ENCODE measurements around the gene REX1BD.
A peak's percentile ranks its signal among the peaks of the same experiment; 100 is the strongest.

The REX1BD gene

DNA sequence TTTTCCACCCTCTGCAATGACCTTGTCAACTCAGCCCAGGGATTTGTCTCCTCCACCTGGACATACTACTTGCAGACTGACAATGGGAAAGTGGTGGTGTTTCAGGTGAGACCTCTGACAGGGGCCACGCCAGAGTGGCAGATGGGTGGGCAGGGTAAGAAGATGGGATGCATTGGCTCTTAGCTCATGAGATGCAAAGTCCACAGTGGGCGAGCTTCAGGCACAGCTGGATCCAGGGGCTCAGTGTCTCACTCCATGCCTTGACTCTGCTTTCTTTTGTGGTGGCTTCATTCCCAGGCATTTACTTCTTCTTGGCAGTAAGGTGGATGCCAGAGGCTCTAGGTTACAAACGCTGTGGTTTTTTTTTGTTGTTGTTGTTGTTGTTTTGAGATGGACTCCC lies 27.4 kb downstream of the REX1BD start:
- DNase-seq (ENCODE audit: low read depth), result no peak

DNA sequence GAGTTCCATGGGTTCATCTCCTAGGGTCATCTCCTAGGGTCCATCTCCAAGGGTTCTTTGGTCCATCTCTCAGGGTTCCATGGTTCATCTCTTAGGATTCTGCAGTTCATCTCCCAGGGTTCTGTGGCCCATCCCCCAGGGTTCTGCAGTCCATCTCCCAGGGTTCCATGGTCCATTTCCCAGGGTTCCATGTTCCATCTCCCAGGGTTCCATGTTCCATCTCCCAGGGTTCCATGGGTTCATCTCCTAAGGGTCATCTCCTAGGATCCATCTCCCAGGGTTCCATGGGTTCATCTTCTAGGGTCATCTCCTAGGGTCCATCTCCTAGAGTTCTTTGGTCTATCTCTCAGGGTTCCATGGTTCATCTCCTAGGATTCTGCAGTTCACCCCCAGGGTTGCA lies 29.0 kb downstream of the REX1BD start:
- no peak for DNase-seq (ENCODE audit: low read depth)

DNA sequence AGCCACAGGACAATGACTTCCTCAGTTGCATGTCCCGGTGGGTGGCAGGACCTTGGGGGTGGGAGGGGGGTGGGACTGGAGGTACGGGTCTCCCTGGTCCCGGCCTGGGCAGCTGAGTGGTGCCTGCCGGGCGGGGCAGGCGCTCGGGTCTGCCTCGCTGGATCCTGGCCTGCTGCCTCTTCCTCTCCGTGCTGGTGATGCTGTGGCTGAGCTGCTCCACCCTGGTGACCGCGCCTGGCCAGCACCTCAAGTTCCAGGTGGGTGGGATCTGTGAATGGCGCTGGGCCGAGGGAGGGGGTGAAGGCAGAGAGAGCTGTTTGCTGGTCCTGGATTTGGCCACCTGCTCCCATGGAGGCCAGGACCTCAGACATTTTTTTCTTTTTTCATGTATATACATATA lies 29.6 kb downstream of the REX1BD start:
- DNase-seq (ENCODE audit: low read depth), result no peak

DNA sequence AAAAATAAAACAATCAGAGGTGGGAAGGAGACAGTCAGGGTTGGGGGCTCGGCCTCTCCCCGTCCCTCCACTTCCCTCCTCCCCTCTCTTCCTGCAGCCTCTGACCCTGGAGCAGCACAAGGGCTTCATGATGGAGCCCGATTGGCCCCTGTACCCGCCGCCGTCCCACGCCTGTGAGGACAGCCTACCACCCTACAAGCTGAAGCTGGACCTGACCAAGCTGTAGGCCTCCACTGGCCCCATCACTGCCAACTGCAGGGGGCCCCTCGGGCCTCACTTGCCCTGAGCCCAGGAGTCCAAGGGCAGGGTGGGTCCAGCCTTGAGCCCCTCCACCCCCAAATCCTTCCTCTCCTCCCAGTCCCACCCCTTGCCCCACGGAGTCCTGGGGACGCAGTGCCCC lies 31.7 kb downstream of the REX1BD start:
- DNase-seq (ENCODE audit: low read depth), result no peak

DNA sequence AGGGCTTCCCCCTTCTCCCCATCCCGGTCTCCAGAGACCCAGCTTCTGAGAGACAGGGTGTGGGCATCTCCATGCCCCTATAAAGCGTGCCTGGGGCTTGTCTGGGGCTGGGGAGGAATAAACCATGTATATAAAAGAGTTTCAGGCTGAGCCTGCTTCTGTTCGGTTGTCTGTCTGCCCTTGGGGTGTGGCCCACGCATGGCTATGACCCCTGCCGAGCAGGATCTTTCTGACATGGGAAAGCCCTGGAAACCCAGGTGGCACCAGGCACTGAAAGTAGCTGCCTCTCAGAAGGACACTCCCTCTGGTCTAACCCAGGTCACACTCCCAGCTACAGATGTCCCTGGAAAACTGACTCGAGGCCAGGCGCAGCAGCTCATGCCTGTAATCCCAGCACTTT lies 32.3 kb downstream of the REX1BD start:
- no peak for DNase-seq (ENCODE audit: low read depth)

DNA sequence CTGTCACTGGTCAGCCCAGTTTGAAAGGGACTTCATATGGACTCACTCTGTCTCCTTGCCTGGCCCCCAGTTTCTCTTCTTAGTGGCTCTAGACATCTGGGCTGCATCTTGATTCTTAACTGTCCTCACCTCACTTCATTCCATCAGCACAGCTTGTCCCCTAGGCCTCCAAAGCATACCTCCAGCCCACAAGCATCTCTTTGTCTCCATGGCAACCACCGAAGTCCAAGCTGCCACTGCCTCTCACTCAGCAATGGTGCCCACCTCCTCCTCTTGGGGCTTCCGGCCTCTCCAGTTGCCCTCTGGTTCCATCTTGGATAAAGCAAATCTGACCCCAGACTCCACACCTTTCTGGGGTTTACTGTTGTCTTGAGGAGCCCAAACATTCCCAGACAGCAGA lies 38.3 kb downstream of the REX1BD start:
- peak; percentile 29 for DNase-seq (ENCODE audit: low read depth)

DNA sequence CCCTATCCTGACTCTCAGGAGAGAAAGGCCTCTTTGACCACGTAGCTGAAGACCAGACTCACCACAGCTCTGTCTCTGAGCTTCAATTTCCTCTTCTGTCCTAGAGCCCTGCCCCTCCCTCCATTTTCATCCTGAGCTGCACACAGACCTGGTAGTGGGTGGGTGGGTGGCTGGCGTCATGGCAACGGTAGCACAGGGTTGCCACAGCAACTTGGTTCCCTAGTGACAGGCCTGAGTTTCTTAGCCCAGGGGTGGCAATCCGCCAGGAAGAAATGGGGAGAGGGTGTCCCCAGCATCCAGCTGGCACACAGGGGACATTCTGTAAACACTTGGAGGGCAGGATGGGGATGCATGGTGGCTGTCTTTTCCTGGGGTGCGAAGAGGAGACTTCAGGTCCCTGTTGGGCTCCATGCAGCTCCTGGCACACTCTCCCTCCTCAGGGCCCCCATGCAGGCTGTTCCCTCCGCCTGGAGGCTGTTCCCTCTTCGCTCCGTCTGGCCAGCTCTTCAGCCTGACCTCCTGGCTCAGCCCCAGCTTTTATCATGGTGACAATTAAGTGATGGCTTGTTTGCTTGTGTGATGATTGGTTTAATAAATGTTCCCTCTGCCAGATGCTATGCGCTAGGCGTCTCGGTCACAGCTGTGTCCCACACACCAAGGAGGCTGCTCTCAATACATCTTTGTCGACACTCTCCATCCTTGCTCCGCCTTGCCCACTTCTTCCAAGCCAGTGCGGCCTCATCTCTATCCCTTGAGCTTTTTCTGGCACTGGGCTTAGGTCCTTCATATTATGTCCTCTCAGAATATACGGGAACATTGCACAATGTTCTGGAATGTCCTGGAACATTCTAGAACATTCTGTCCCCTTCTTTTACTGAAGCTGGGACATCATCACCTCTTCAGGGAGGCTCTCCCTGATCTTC lies 40.8 kb downstream of the REX1BD start:
- DNase-seq (ENCODE audit: low read depth), result no peak

DNA sequence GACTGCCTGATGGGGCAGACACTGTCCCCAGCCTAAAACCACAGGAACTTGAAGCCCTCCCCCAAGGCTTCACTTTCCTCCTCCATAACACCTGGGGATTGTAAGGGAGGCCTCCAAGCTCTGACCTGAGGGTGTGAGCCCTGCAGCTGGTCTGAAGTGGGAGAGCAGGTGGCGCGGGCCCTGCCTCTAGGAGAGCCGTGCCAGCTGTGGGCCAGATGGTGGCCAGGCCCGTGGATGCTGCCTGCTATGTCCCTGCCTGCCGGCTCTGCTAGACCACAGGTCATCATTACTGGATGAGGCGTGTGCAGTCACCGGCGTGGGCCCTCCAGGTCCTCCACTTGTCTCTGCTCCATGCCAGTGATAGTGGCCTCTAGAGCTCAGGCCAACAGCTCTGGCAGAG lies 44.7 kb downstream of the REX1BD start:
- DNase-seq (ENCODE audit: low read depth), result no peak

DNA sequence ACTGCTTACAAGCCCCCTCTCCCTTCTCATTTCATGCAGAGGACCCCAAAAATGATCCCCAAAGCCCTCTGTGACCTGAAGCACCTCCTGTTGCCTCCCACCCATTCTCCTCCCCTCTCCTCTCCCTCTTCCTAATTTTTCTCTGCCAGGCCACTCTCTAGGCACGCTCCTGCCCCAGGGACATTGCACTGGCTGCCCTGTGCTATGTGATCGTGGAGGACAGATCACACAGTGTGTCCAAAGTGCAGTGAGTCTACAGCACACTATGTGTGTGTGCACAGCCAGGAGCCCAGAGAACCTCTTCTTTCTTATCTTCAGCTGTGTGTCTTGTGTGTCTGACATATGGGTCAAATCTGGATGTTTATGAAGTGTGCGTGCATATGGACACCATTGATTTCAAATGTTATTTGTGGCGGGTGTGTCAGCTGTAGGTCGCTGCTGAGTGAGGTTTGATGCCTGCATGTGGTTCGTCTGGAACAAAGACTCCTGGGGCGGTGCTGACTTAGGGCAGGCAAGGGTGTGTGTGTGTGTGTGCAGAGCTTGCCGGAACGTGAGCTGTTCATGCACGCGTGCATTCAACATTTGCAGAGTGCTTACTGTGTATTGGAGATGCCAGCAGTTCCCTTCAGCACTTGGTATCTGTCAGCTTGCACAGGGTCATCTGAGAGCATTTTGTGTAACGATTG lies 46.2 kb downstream of the REX1BD start:
- DNase-seq (ENCODE audit: low read depth), result peak; percentile 34

DNA sequence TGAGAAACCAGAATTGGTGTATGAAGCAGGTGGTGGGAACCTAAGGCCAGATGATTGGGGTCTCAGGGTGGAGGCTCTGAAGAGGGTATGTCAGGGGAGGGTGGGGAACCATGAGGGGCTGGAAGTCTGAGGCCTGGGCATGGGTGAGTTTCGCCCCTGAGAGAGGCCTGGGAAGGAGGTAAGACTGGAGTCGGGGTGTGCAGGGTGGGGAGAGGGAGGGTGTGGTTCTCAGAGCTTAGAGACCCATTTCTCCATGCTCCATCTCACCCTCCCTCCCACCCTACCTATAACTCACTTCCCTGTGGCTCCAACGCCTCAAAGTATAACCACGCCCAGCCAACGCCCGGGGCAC lies 47.2 kb downstream of the REX1BD start:
- no peak for DNase-seq (ENCODE audit: low read depth)

DNA sequence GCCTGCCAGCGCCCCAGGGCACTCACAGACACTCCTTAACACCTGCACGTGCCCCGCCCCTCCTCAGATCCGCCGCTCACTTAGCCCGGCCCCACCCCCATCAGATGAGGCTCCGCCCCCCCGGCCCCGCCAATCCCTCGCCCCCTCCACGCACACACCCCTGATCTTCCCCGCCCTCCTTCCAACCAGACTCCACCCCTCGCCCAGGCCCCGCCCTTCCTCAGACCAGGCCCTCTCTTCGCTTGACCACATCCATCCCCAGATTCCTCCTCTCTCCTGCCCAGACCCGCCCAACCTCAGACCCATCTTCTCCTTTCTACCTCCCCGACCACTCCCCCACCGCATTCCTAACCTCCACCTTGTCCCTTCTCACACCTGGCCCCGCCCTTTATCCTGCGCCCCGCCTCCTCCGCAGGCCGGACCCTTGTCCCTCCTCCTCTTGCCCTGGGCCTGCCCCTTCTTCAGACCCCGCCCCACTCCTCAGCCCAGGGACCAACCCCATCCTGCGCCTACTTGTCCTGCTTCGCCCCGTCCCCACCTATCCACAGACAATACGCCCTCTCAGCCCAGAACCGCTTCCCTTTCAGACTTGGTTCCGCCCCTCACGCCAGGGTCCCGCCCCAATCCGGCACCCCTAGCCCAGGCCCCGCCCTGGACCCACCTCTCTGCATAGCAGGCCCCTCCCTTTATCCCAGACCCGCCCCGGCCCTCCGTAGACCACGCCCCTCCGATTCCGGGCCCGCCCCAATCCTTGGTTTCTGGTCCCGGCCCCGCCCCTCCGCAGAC lies 47.8 kb downstream of the REX1BD start:
- DNase-seq (ENCODE audit: low read depth), result peak; percentile 95

DNA sequence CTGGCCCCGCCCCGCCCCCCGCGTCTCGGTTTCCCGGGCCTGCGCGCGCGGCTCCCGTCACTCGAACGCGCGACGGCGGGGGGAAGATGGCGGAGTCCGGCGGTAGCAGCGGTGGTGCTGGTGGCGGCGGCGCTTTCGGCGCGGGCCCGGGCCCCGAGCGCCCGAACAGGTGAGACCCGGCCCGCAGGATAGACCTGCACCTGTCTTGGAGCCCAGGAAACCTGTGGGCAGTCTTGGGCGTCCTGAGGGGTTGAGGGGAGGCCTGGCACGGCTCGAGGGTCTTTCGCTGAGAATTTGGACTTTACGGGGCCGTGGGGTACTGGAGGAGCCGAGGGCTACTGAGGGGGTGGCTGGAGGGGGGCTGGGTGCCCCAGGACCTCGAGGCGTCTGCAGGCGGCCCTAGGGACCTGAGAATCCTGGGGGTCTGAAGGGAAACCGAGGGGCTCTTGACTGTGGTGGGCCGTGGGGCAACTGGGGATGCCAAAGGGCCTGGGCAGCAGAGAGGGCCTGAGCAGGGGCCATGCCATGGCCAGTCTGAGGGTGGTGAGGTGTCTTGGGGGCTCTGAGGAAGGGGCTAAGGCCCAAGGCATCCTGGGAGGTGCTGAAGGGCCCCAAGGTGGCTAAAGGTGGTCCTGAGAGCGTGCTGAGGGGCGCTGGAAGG lies 48.5 kb downstream of the REX1BD start, which contains the start of gene KLHL26:
KLHL26 (plus strand) TSS at position 60 of the 661 bp plus-strand sequence; CDS start at position 87, 27 bp downstream.
- no peak for DNase-seq (ENCODE audit: low read depth)

DNA sequence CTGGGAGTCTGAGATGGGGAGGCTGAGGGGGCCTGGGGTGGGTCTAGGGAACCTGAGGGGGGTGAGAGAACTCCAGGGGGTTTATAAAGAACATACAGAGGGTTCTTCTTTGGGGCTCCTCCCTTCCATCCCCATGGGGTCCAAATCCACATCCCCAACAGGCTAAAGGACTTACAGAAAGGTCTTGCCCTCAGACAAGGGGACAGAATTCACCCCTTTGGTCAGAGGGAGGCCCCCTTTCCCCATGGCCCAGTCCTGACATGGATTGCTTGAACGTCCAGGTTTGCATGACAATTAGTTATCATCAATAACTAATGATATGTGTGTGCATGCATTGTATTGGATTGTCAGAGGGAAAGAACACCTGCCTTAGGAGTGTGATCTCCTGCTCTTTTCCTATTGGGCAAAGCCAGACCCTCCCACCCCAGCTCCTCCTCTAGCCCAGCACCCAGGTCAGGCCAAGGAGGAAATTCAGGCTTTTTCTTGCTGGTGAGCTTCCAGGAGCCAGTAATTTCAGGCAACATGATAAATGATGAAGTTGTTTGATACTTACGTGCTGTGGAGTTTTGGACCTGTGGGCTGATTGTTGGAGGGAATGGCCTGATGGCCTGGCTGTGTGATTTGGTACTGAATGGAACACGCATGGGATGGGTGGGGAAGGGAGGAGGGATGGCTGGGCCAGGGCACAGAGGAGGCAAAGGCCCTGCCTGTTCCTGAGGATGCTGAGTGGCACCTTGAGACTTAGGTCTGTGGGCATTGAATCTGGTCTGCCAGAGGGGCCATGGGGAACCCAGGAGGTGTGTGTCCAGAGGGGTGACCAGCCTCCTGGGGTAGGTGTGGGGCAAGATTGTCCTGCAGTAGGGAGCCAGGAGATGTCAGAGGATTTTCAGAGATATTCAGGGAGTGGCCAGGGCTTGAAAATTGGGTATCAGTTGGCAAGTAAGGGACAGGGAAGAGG lies 49.4 kb downstream of the REX1BD start:
- no peak for DNase-seq (ENCODE audit: low read depth)

DNA sequence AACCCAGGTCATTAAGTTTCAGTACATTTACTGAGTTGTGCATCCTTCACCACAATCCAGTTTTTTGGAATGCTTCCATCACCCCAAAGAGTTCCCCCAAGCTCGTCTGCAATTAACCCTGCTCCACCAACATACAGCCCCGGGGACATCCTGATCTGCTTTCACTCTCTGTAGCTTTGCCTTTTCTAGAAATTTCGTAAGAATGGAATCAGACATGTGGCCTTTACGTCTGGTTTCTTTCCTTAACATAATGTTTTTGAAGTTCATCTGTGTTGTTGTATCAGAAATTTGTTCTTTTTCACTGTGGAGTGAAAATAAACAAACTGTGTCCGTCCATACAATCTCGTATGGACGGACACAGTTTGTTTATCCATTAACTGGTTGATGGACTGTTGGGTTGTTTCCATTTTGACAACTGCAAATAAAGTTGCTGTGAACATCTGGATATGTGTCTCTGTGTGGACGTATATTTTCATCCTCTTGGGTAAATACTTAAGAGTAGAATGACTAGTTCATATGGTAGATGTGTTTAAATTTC lies 51.2 kb downstream of the REX1BD start:
- DNase-seq (ENCODE audit: low read depth), result no peak
